GM18951 (cell line): ENCODE measurements around the gene UBE3D.
"Not testable (repeated sequence)": the region's sequence is repeated elsewhere in the genome, so short reads cannot be mapped to it uniquely, and the experiment has no call there.

Experiments
- POLR2A ChIP-seq: IDR thresholded peaks from 4 replicates; pipeline ENCODE4 v1.6.1; 2011; ENCODE audit warnings: mild to moderate bottlenecking; ENCODE audit not compliant: insufficient read length, insufficient read depth; ENCODE audit errors: extremely low read depth
- in situ Hi-C: fragments of 300-500 bp; cut with MboI; formaldehyde crosslinking; loops from one replicate; pipeline ENCODE4 v1.12.0; 2022; ENCODE audit warnings: low sequenced_read_pairs, mixed read lengths, inconsistent platforms; ENCODE audit not compliant: unreplicated experiment

Gene UBE3D

GRCh38 chr6:82955841-82956240 lies 109.8 kb downstream of the UBE3D start:
- in situ Hi-C loops, result no loop called here
- TF ChIP-seq POLR2A, result no peak

- no peak for TF ChIP-seq POLR2A
- in situ Hi-C loops, result no loop called here
Observed at GRCh38 chr6:82954937-82955577, 110.6 kb downstream of the UBE3D start.

- TF ChIP-seq POLR2A, result no peak
- in situ Hi-C loops, result no loop called here
Observed at GRCh38 chr6:82954356-82954755, 111.3 kb downstream of the UBE3D start.

- no peak for TF ChIP-seq POLR2A
- in situ Hi-C loops, result no loop called here
Observed at GRCh38 chr6:82953871-82954270, 111.8 kb downstream of the UBE3D start.

- TF ChIP-seq POLR2A, result no peak
- in situ Hi-C loops, result no loop called here
Observed at GRCh38 chr6:82951935-82952334, 113.7 kb downstream of the UBE3D start.

GRCh38 chr6:82951389-82951788 lies 114.3 kb downstream of the UBE3D start:
- no peak for TF ChIP-seq POLR2A
- in situ Hi-C loops, result no loop called here

- in situ Hi-C loops, result not testable (repeated sequence)
Observed at GRCh38 chr6:82930915-82931314, 134.7 kb downstream of the UBE3D start.

- no peak for TF ChIP-seq POLR2A
- in situ Hi-C loops, result no loop called here
Observed at GRCh38 chr6:82924799-82925535, 140.7 kb downstream of the UBE3D start.

GRCh38 chr6:82921258-82921657 lies 144.4 kb downstream of the UBE3D start:
- in situ Hi-C loops, result no loop called here
- no peak for TF ChIP-seq POLR2A

- in situ Hi-C loops, result no loop called here
- no peak for TF ChIP-seq POLR2A
Observed at GRCh38 chr6:82917346-82918064, 148.1 kb downstream of the UBE3D start.

- in situ Hi-C loops, result no loop called here
- TF ChIP-seq POLR2A, result no peak
Observed at GRCh38 chr6:82915666-82916065, 150.0 kb downstream of the UBE3D start.

- TF ChIP-seq POLR2A, result no peak
- in situ Hi-C loops, result no loop called here
Observed at GRCh38 chr6:82914511-82914910, 151.1 kb downstream of the UBE3D start.

- TF ChIP-seq POLR2A, result no peak
- in situ Hi-C loops, result no loop called here
Observed at GRCh38 chr6:82910820-82911219, 154.8 kb downstream of the UBE3D start.

GRCh38 chr6:82910395-82910794 lies 155.2 kb downstream of the UBE3D start:
- TF ChIP-seq POLR2A, result no peak
- in situ Hi-C loops, result no loop called here
